Activated CD4-positive, alpha-beta T cell treated with anti-CD3 and anti-CD28 coated beads, Interleukin-2, amount 50 U/mL, for 24 hours (primary cell): ENCODE data around the gene SPRED2.

Source experiments
- DNase-seq, 2 donors: peaks; one replicate each; pipeline ENCODE4 v3.0.0-alpha.2; 2020; ENCODE audit warnings: low read depth in 1 of 2, low spot score in 1 of 2

The SPRED2 gene

GRCh38 chr2:65316072-65316471 lies 116.3 kb downstream of the SPRED2 start:
- no peak for DNase-seq

- no peak for DNase-seq
Measured at GRCh38 chr2:65314801-65315441, 117.5 kb downstream of the SPRED2 start.

GRCh38 chr2:65313954-65314256 lies 118.5 kb downstream of the SPRED2 start:
- no peak for DNase-seq

- DNase-seq, result no peak
Measured at GRCh38 chr2:65313126-65313953, 119.1 kb downstream of the SPRED2 start.

GRCh38 chr2:65311596-65311995 lies 120.8 kb downstream of the SPRED2 start:
- no peak for DNase-seq

- no peak for DNase-seq
Measured at GRCh38 chr2:65311049-65311448, 121.3 kb downstream of the SPRED2 start.

- no peak for DNase-seq
Measured at GRCh38 chr2:65309699-65310098, 122.7 kb downstream of the SPRED2 start.

GRCh38 chr2:65305934-65306333 lies 126.5 kb downstream of the SPRED2 start:
- no peak for DNase-seq

- peak; percentile 41 to 77 for DNase-seq
Measured at GRCh38 chr2:65300761-65301711, 131.4 kb downstream of the SPRED2 start.

GRCh38 chr2:65300134-65300760 lies 132.2 kb downstream of the SPRED2 start:
- DNase-seq, result no peak

GRCh38 chr2:65299246-65299645 lies 133.2 kb downstream of the SPRED2 start:
- peak; percentile 25 to 37 for DNase-seq

- no peak for DNase-seq
Measured at GRCh38 chr2:65298089-65298488, 134.3 kb downstream of the SPRED2 start.

GRCh38 chr2:65297544-65297943 lies 134.9 kb downstream of the SPRED2 start:
- no peak for DNase-seq

GRCh38 chr2:65296971-65297370 lies 135.4 kb downstream of the SPRED2 start:
- DNase-seq, result no peak

- DNase-seq, result no peak
Measured at GRCh38 chr2:65294701-65295100, 137.7 kb downstream of the SPRED2 start.

GRCh38 chr2:65294136-65294535 lies 138.3 kb downstream of the SPRED2 start:
- no peak for DNase-seq

GRCh38 chr2:65293376-65293775 lies 139.0 kb downstream of the SPRED2 start:
- no peak for DNase-seq

- DNase-seq, result no peak
Measured at GRCh38 chr2:65292461-65293011, 139.9 kb downstream of the SPRED2 start.

GRCh38 chr2:65292106-65292400 lies 140.3 kb downstream of the SPRED2 start:
- DNase-seq, result no peak

- DNase-seq, result no peak
Measured at GRCh38 chr2:65291216-65292105, 140.9 kb downstream of the SPRED2 start.
